H9 (cell line): ENCODE data around the gene MRPS27. TPM values are rescaled to one million over a fixed set of nuclear protein-coding genes. Genes with fewer than 3 reads are reported as not detected.

Source experiments
- DNase-seq: peaks from one replicate; pipeline ENCODE4 v3.0.0-alpha.2; 2017
- H2AFZ ChIP-seq: one replicate; pipeline ENCODE4 v1.6.1; 2013; ENCODE audit warnings: mild to moderate bottlenecking, low read length, control low read depth, moderate library complexity
- H2AK5ac ChIP-seq: 2 replicates; pipeline ENCODE4 v1.6.1; 2013; ENCODE audit warnings: low read length, control low read depth, mixed read lengths; ENCODE audit not compliant: insufficient read length
- H2BK120ac ChIP-seq: one replicate; pipeline ENCODE4 v1.6.1; 2013; ENCODE audit warnings: low read depth, mild to moderate bottlenecking, low read length, control low read depth, inconsistent platforms; ENCODE audit not compliant: poor library complexity, severe bottlenecking
- H2BK12ac ChIP-seq: 2 replicates; pipeline ENCODE4 v1.6.1; 2013; ENCODE audit warnings: low read length, control low read depth, mixed read lengths, low read depth; ENCODE audit not compliant: insufficient read length
- H2BK15ac ChIP-seq: 2 replicates; pipeline ENCODE4 v1.6.1; 2013; ENCODE audit warnings: low read depth, low read length, control low read depth
- H2BK20ac ChIP-seq: one replicate; pipeline ENCODE4 v1.6.1; 2013; ENCODE audit warnings: low read depth, mild to moderate bottlenecking, low read length, control low read depth, inconsistent platforms; ENCODE audit not compliant: poor library complexity, severe bottlenecking
- H2BK5ac ChIP-seq: 2 replicates; pipeline ENCODE4 v1.6.1; 2013; ENCODE audit warnings: low read length, control low read depth, mixed read lengths; ENCODE audit not compliant: insufficient read length
- H3K14ac ChIP-seq: 2 replicates; pipeline ENCODE4 v1.6.1; 2013; ENCODE audit warnings: low read length, control low read depth; ENCODE audit not compliant: insufficient read depth
- H3K18ac ChIP-seq: 2 replicates; pipeline ENCODE4 v1.6.1; 2013; ENCODE audit warnings: low read depth, mild to moderate bottlenecking, mixed read lengths, low read length, control low read depth; ENCODE audit not compliant: insufficient read length
- H3K23ac ChIP-seq: 2 replicates; pipeline ENCODE4 v1.6.1; 2013; ENCODE audit warnings: low read length, control low read depth, mixed read lengths, low read depth; ENCODE audit not compliant: insufficient read length
- H3K23me2 ChIP-seq: 2 replicates; pipeline ENCODE4 v1.6.1; 2013; ENCODE audit warnings: low read depth, mild to moderate bottlenecking, mixed read lengths, low read length, control low read depth; ENCODE audit not compliant: insufficient read length, poor library complexity, severe bottlenecking
- H3K27ac ChIP-seq: 2 replicates; pipeline ENCODE4 v1.5.1; 2013; ENCODE audit warnings: low read length, control low read depth, mixed read lengths, low read depth; ENCODE audit not compliant: insufficient read length
- H3K27me3 ChIP-seq: 2 replicates; pipeline ENCODE4 v1.6.1; 2013; ENCODE audit warnings: low read length, control low read depth, inconsistent platforms; ENCODE audit not compliant: insufficient read depth
- H3K4ac ChIP-seq: 2 replicates; pipeline ENCODE4 v1.6.1; 2013; ENCODE audit warnings: low read depth, mild to moderate bottlenecking, control low read depth, inconsistent platforms, low read length, moderate library complexity
- H3K4me1 ChIP-seq: 2 replicates; pipeline ENCODE4 v1.6.1; 2013; ENCODE audit warnings: low read length, control low read depth, inconsistent platforms; ENCODE audit not compliant: insufficient read depth
- H3K4me2 ChIP-seq: 2 replicates; pipeline ENCODE4 v1.6.1; 2013; ENCODE audit warnings: low read length, control low read depth, mixed read lengths; ENCODE audit not compliant: insufficient read length, insufficient read depth
- H3K56ac ChIP-seq: 2 replicates; pipeline ENCODE4 v1.6.1; 2013; ENCODE audit warnings: low read depth, mild to moderate bottlenecking, mixed read lengths, low read length, control low read depth; ENCODE audit not compliant: insufficient read length
- H3K79me1 ChIP-seq: 2 replicates; pipeline ENCODE4 v1.6.1; 2013; ENCODE audit warnings: low read depth, mild to moderate bottlenecking, moderate library complexity, low read length, control low read depth, inconsistent platforms; ENCODE audit not compliant: insufficient read depth, poor library complexity, severe bottlenecking
- H3K79me2 ChIP-seq: 2 replicates; pipeline ENCODE4 v1.6.1; 2013; ENCODE audit warnings: low read length, control low read depth, inconsistent platforms; ENCODE audit not compliant: insufficient read depth
- H3K9ac ChIP-seq: 2 replicates; pipeline ENCODE4 v1.6.1; 2013; ENCODE audit warnings: low read length, control low read depth, mixed read lengths; ENCODE audit not compliant: insufficient read length; ENCODE audit errors: extremely low read depth
- H3K9me3 ChIP-seq: one replicate; pipeline ENCODE4 v1.6.1; 2013; ENCODE audit warnings: low read depth, low read length, inconsistent platforms; ENCODE audit not compliant: control insufficient read depth
- H3T11ph ChIP-seq: one replicate; pipeline ENCODE4 v1.6.1; 2013; ENCODE audit warnings: mild to moderate bottlenecking, low read length, control low read depth, inconsistent platforms
- H4K20me1 ChIP-seq: one replicate; pipeline ENCODE4 v1.6.1; 2013; ENCODE audit not compliant: control insufficient read depth, insufficient read length, insufficient read depth
- H4K5ac ChIP-seq: 2 replicates; pipeline ENCODE4 v1.6.1; 2013; ENCODE audit warnings: low read depth, mild to moderate bottlenecking, mixed read lengths, low read length, control low read depth; ENCODE audit not compliant: insufficient read length
- H4K8ac ChIP-seq: replicated peaks from 2 replicates; pipeline ENCODE4 v1.6.1; 2013; ENCODE audit warnings: low read length, control low read depth, mixed read lengths, low read depth; ENCODE audit not compliant: insufficient read length
- H4K91ac ChIP-seq: 2 replicates; pipeline ENCODE4 v1.6.1; 2013; ENCODE audit warnings: low read depth, mild to moderate bottlenecking, moderate library complexity, mixed read lengths, low read length, control low read depth; ENCODE audit not compliant: insufficient read length
- H3K27ac Mint-ChIP-seq, 3 experiments: 2 replicates in 2 of 3; 3 replicates in 1 of 3; pipeline ENCODE4 v1.8.0; 2020 to 2021; ENCODE audit warnings: mixed read lengths in 3 of 3, mild to moderate bottlenecking in 1 of 3, moderate library complexity in 1 of 3
- H3K27me3 Mint-ChIP-seq: 2 replicates; pipeline ENCODE4 v1.8.0; 2021; ENCODE audit warnings: low read depth, mild to moderate bottlenecking, moderate library complexity, mixed read lengths
- H3K36me3 Mint-ChIP-seq, 3 experiments: 2 replicates in 2 of 3; 3 replicates in 1 of 3; pipeline ENCODE4 v1.8.0; 2020 to 2021; ENCODE audit warnings: low read depth in 3 of 3, mixed read lengths in 3 of 3; ENCODE audit not compliant: insufficient read depth in 1 of 3
- H3K4me1 Mint-ChIP-seq, 2 experiments: 2 replicates each; pipeline ENCODE4 v1.8.0; 2020; ENCODE audit warnings: mixed read lengths in 2 of 2
- H3K4me3 Mint-ChIP-seq, 2 experiments: 2 replicates in 1 of 2; 3 replicates in 1 of 2; pipeline ENCODE4 v1.8.0; 2020 to 2021; ENCODE audit warnings: mild to moderate bottlenecking in 2 of 2, mixed read lengths in 2 of 2, moderate library complexity in 1 of 2
- H3K9me3 Mint-ChIP-seq, 2 experiments: 2 replicates in 1 of 2; 3 replicates in 1 of 2; pipeline ENCODE4 v1.8.0; 2020; ENCODE audit warnings: mild to moderate bottlenecking in 2 of 2, mixed read lengths in 2 of 2, moderate library complexity in 1 of 2
- CTCF ChIP-seq: fragments of 200-600 bp; sonication (generic); conservative IDR thresholded peaks from 3 replicates; pipeline ENCODE4 v1.8.0; 2021; ENCODE audit warnings: antibody characterized with exemption, mild to moderate bottlenecking
- WGBS: extraction: QIAGEN DNeasy Blood & Tissue Kit; methylation state at CpG from one replicate; pipeline ENCODE4 v1.1.7; 2013; ENCODE audit warnings: missing lambda C conversion rate, low lambda C conversion rate, mixed read lengths; ENCODE audit not compliant: insufficient read length; ENCODE audit errors: extremely low coverage; 5-methylcytosine and 5-hydroxymethylcytosine counted together
- total RNA-seq: library from RNA; stranded (reverse); gene quantifications from 2 replicates; pipeline ENCODE4 v1.2.1, GENCODE V29; 2021

The MRPS27 gene
- total RNA-seq, 1 experiment from 2014 or later = 83.3 TPM

DNA sequence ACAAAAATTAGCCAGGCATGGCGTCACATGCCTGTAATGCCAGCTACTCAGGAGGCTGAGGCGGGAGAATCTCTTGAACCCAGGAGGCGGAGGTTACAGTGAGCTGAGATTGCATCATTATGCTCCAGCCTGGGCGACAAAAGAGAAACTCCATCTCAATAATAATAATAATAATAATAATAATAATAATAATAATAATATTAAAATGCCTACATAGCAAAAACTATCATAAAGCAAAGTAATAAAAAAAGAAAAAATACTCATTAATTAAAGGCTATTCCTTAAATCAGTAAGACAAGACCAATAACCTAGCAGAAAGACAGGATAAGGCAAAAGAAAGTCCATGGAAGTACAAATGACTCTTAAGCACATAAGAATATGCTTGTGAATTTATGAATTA lies 50.0 kb downstream of the MRPS27 start:
- no CpG with 5 or more reads among the region's 4 CpGs for WGBS
- Mint-ChIP-seq H3K9me3 (no peaks in the 10 kb centered on the region), H3K4me3 (no peak overlapping the region), H3K4me1 (peaks cover 3 to 10% of the 10 kb centered on the region in 2 experiments), H3K27ac (no peak overlapping the region), H3K27me3 (no peaks in the 10 kb centered on the region), H3K36me3 (peaks cover 0 to 12% (median 3%) of the 10 kb centered on the region in 3 experiments; a peak in 3 of 7 replicates)
- Histone ChIP-seq H2BK5ac (no peak overlapping the region), H2BK120ac (no peak overlapping the region), H2AFZ (no peak overlapping the region), H3K27me3 (no peaks in the 10 kb centered on the region), H3K56ac (no peak overlapping the region), H3K23ac (no peak overlapping the region), H2BK12ac (no peak overlapping the region), H2AK5ac (no peak overlapping the region), H3K79me1 (no peaks in the 10 kb centered on the region), H2BK20ac (no peak overlapping the region), H3T11ph (no peak overlapping the region), H4K91ac (no peak overlapping the region), H4K5ac (no peak overlapping the region), H3K14ac (no peak overlapping the region), H3K79me2 (no peaks in the 10 kb centered on the region), H3K23me2 (no peaks in the 10 kb centered on the region), H3K18ac (no peak overlapping the region), H3K4ac (no peak overlapping the region), H4K20me1 (no peaks in the 10 kb centered on the region), H3K4me2 (no peak overlapping the region), H3K27ac (no peak overlapping the region), H2BK15ac (no peak overlapping the region), H4K8ac (no peak overlapping the region), H3K9me3 (no peaks in the 10 kb centered on the region), H3K9ac (no peak overlapping the region), H3K4me1 (no peaks in the 10 kb centered on the region)
- no peak for TF ChIP-seq CTCF
- no peak for DNase-seq
